Measurements from ENCODE around the gene SCML1.

Gene SCML1

DNA sequence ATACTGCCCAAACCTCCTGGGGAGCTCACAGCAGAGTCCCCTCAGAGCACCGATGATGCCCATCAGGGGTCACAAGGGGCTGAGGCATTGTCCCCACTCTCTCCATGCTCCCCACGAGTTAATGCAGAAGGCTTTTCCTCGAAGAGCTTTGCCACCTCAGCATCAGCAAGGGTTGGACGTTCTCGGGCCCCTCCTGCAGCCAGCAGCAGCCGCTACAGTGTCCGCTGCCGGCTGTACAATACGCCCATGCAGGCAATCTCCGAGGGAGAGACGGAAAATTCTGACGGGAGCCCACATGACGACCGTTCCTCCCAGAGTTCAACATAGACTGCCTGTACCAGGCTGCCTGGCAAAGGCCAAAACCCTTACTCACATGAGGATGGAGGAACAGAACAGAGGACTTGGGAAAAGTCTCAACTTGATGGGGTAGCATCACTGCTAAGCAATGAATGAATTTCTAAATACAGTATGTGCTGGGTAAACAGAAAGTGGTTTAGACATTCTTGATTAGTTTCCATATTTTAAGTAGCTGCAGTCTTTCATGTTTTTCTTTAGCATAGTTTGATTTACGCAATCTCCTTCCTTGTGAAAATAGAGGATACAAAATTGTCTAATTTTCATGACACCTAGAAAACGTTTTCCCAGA is 5.0 kb upstream of the SCML1 start:
- H3K27me3 ChIP-seq (replicated peaks; ENCODE audit: control insufficient read depth, insufficient read depth, low read length) = no peaks in the 10 kb centered on the region
- TF ChIP-seq CTCF (IDR thresholded peaks at IDR 0.05; ENCODE audit: insufficient read depth, low read length, poor library complexity, severe bottlenecking) = no peak
- no peak for DNase-seq (ENCODE audit: extremely low read depth, insufficient read length)
- no peak overlapping the region for H3K4me3 ChIP-seq (replicated peaks; ENCODE audit: low read depth, low read length)
- no peaks in the 10 kb centered on the region for H3K36me3 ChIP-seq (ENCODE audit: control insufficient read depth, insufficient read depth, low read length)

DNA sequence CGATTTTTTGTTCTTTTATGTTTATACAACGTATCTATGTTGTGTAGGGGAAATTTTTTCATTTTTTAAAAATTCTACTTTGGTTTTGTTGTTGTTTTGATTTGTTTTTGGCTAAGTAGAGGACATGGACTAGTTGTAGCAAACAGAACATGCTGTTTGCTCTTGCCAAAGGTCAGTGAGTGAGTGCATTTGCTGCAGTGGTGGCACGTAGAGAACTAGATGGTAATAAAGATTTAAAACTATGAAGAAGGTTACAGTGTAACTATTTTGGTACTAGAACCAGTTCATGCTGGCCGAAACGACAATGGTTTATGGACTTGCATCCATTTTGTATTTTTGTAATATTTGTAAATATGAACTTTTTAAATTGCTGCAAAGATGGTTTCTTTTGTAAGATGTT is 1.9 kb upstream of the SCML1 start:
- H3K36me3 ChIP-seq (ENCODE audit: control insufficient read depth, insufficient read depth, low read length) = no peaks in the 10 kb centered on the region
- no peaks in the 10 kb centered on the region for H3K27me3 ChIP-seq (replicated peaks; ENCODE audit: control insufficient read depth, insufficient read depth, low read length)
- H3K4me3 ChIP-seq (replicated peaks; ENCODE audit: low read depth, low read length) = no peak overlapping the region
- no peak for DNase-seq (ENCODE audit: extremely low read depth, insufficient read length)
- no peak for TF ChIP-seq CTCF (IDR thresholded peaks at IDR 0.05; ENCODE audit: insufficient read depth, low read length, poor library complexity, severe bottlenecking)

- no peaks in the 10 kb centered on the region for H3K27me3 ChIP-seq (replicated peaks; ENCODE audit: control insufficient read depth, insufficient read depth, low read length)
- H3K4me3 ChIP-seq (replicated peaks; ENCODE audit: low read depth, low read length) = no peak overlapping the region
- no peaks in the 10 kb centered on the region for H3K36me3 ChIP-seq (ENCODE audit: control insufficient read depth, insufficient read depth, low read length)
- TF ChIP-seq CTCF (IDR thresholded peaks at IDR 0.05; ENCODE audit: insufficient read depth, low read length, poor library complexity, severe bottlenecking) = no peak
- no peak for DNase-seq (ENCODE audit: extremely low read depth, insufficient read length)
Measured at GRCh38 chrX:17736478-17736855, 826 bp upstream of the SCML1 start.

- TF ChIP-seq CTCF (IDR thresholded peaks at IDR 0.05; ENCODE audit: insufficient read depth, low read length, poor library complexity, severe bottlenecking) = no peak
- Histone ChIP-seq H3K27me3 (replicated peaks; ENCODE audit: control insufficient read depth, insufficient read depth, low read length) (no peaks in the 10 kb centered on the region), H3K36me3 (ENCODE audit: control insufficient read depth, insufficient read depth, low read length) (no peaks in the 10 kb centered on the region), H3K4me3 (replicated peaks; ENCODE audit: low read depth, low read length) (no peak overlapping the region)
- DNase-seq (ENCODE audit: extremely low read depth, insufficient read length) = no peak
Measured at GRCh38 chrX:17737710-17737985, 355 bp downstream of the SCML1 start.

GRCh38 chrX:17737986-17738713 is 857 bp downstream of the SCML1 start:
- DNase-seq (ENCODE audit: extremely low read depth, insufficient read length) = peak; percentile 37
- H3K36me3 ChIP-seq (ENCODE audit: control insufficient read depth, insufficient read depth, low read length) = no peaks in the 10 kb centered on the region
- H3K27me3 ChIP-seq (replicated peaks; ENCODE audit: control insufficient read depth, insufficient read depth, low read length) = no peaks in the 10 kb centered on the region
- TF ChIP-seq CTCF (IDR thresholded peaks at IDR 0.05; ENCODE audit: insufficient read depth, low read length, poor library complexity, severe bottlenecking) = no peak
- H3K4me3 ChIP-seq (replicated peaks; ENCODE audit: low read depth, low read length) = no peak overlapping the region

Data from GM06990 (cell line).